Sigmoid colon (tissue), 7 donors: Measurements from ENCODE around the gene ZNF710. TPM values are rescaled to one million over a fixed set of nuclear protein-coding genes. Genes with fewer than 3 reads are reported as not detected.

Experiments
- DNase-seq: peaks from one replicate; pipeline ENCODE4 v3.0.0-alpha.2; 2019
- H3K27ac ChIP-seq, 4 donors: fragments of 200-600 bp; sonication (generic); one replicate each; pipeline ENCODE4 v1.5.1; 2016 to 2019; ENCODE audit warnings: mild to moderate bottlenecking in 1 of 4
- H3K27me3 ChIP-seq, 3 donors: fragments of 200-600 bp; sonication (generic); one replicate each; pipeline ENCODE4 v1.5.1; 2019; ENCODE audit warnings: mild to moderate bottlenecking in 1 of 3
- H3K36me3 ChIP-seq, 4 donors: fragments of 200-600 bp; sonication (generic); one replicate each; pipeline ENCODE4 v1.5.1; 2016 to 2019
- H3K4me1 ChIP-seq, 4 donors: fragments of 200-600 bp; sonication (generic); one replicate each; pipeline ENCODE4 v1.5.1; 2017 to 2019
- H3K4me3 ChIP-seq, 4 donors: fragments of 200-600 bp; sonication (generic); one replicate each; pipeline ENCODE4 v1.5.1; 2017 to 2019; ENCODE audit warnings: mild to moderate bottlenecking in 2 of 4, moderate library complexity in 1 of 4
- H3K9me3 ChIP-seq, 4 donors: fragments of 200-600 bp in 3 of 4; sonication (generic) in 3 of 4; one replicate each; pipeline versions ENCODE4 v1.5.1 to v1.6.1; 2013 to 2019
- CTCF ChIP-seq, 4 experiments: fragments of 450-650 bp in 3 of 4; fragments of 200-600 bp in 1 of 4; IDR thresholded peaks; one replicate each; pipeline ENCODE4 v1.5.1; 2016 to 2019; ENCODE audit warnings: antibody characterized with exemption in 4 of 4, mild to moderate bottlenecking in 3 of 4, moderate library complexity in 2 of 4
- EP300 ChIP-seq, 4 donors: sonication (generic); formaldehyde crosslinking; IDR thresholded peaks; one replicate each; pipeline ENCODE4 v1.6.1; 2017; ENCODE audit warnings: antibody characterized with exemption in 4 of 4
- POLR2A ChIP-seq, 2 donors: fragments of 450-650 bp; IDR thresholded peaks; one replicate each; pipeline ENCODE4 v1.6.1; 2016; ENCODE audit warnings: antibody characterized with exemption in 2 of 2, mild to moderate bottlenecking in 2 of 2, moderate library complexity in 2 of 2
- POLR2AphosphoS5 ChIP-seq, 4 donors: sonication (generic); formaldehyde crosslinking; IDR thresholded peaks; one replicate each; pipeline ENCODE4 v1.6.1; 2017; ENCODE audit warnings: antibody characterized with exemption in 4 of 4
- WGBS, 2 donors: extraction: QIAGEN DNeasy Blood & Tissue Kit; methylation state at CpG; one replicate each; pipeline ENCODE4 v1.1.7; 2013; 5-methylcytosine and 5-hydroxymethylcytosine counted together
- intact Hi-C: fragments of 100-400 bp; cut with DNase I; formaldehyde crosslinking; loops from one replicate; pipeline ENCODE4 v1.15.1; 2023
- polyA plus RNA-seq, 3 donors: library from polyadenylated mRNA; stranded (reverse); fragments of 200-250 nt; gene quantifications; one replicate each; pipeline ENCODE4 v1.2.3, GENCODE V29; 2013
- small RNA-seq, 3 donors: library from RNA; depleted of rRNA; stranded (forward); fragments of <200 nt; gene quantifications; one replicate each; pipeline ENCODE3, GENCODE V24; 2016
- total RNA-seq, 4 donors: library from RNA; depleted of rRNA; stranded (reverse); fragments of >200 nt; gene quantifications; one replicate each; pipeline ENCODE4 v1.1.0, GENCODE V29; 2016
- donor health status: healthy with polysubstance abuse.
- donor health status: Bipolar disorder and iron deficiency.
- donor health status: healthy.

Gene ZNF710
- total and polyA plus RNA-seq, 7 donors: 5.3 to 28.2 (median 10.0) TPM

GRCh38 chr15:90130291-90130690 is 129.2 kb downstream of the ZNF710 start:
- DNase-seq: peak; percentile 56
- H3K4me1 ChIP-seq: peaks cover 0 to 20% (median 12%) of the 10 kb centered on the region in 4 donors
- H3K4me3 ChIP-seq: no peak overlapping the region
- no peaks in the 10 kb centered on the region for H3K36me3 ChIP-seq
- H3K9me3 ChIP-seq: no peaks in the 10 kb centered on the region
- no peak overlapping the region for H3K27ac ChIP-seq
- TF ChIP-seq EP300 (IDR thresholded peaks at IDR 0.05): no peak
- TF ChIP-seq CTCF (IDR thresholded peaks at IDR 0.05): no peak
- no peak for TF ChIP-seq POLR2A (IDR thresholded peaks at IDR 0.05)
- TF ChIP-seq POLR2AphosphoS5 (IDR thresholded peaks at IDR 0.05): no peak
- WGBS, 2 donors: 95% methylated on average over 8 of the region's 8 CpGs
- no peaks in the 10 kb centered on the region for H3K27me3 ChIP-seq
- intact Hi-C loops: no loop called here

Small RNAs within 50 kb of the gene (small RNA-seq; reads per million reads assigned to genes)
- gene MIR3174 (0.07 to 0.54 (median 0.12) reads per million in 3 donors), gene RF00066 (0 reads per million in 3 donors)

Other genes starting within 250 kb of the ZNF710 start
- not detected for gene MESP2, start 225.0 kb upstream of the ZNF710 start, total RNA-seq
- gene MESP2, start 225.0 kb upstream of the ZNF710 start, polyA plus RNA-seq: 1 to 10 TPM in 2 of 3 donors, not detected in 1; 1.3 to 1.8 TPM
- 10 to 100 TPM in 1 of 4 donors, 1 to 10 TPM in 3; 4.4 to 24.6 (median 6.2) TPM for gene ANPEP, start 186.5 kb upstream of the ZNF710 start, total RNA-seq
- 100 to 1,000 TPM; 108 to 229 (median 166) TPM for gene ANPEP, start 186.5 kb upstream of the ZNF710 start, polyA plus RNA-seq
- gene AP3S2, start 107.3 kb upstream of the ZNF710 start, total RNA-seq: 10 to 100 TPM; 24.1 to 37.8 (median 26.6) TPM
- gene AP3S2, start 107.3 kb upstream of the ZNF710 start, polyA plus RNA-seq: 10 to 100 TPM; 33.5 to 88.5 (median 51.7) TPM
- gene ARPIN, start 88.4 kb upstream of the ZNF710 start, total RNA-seq: 10 to 100 TPM; 17.9 to 33.5 (median 22.9) TPM
- gene ARPIN, start 88.4 kb upstream of the ZNF710 start, polyA plus RNA-seq: 10 to 100 TPM; 16.2 to 19.3 (median 16.4) TPM
- gene IDH2, start 101.1 kb downstream of the ZNF710 start, total RNA-seq: 100 to 1,000 TPM in 3 of 4 donors, 10 to 100 TPM in 1; 77.2 to 164 (median 116) TPM
- 100 to 1,000 TPM in 1 of 3 donors, 10 to 100 TPM in 2; 43.8 to 210 (median 90.2) TPM for gene IDH2, start 101.1 kb downstream of the ZNF710 start, polyA plus RNA-seq
- 10 to 100 TPM; 42.0 to 72.4 (median 58.6) TPM for gene SEMA4B, start 200.0 kb downstream of the ZNF710 start, total RNA-seq
- gene SEMA4B, start 200.0 kb downstream of the ZNF710 start, polyA plus RNA-seq: 10 to 100 TPM; 10.6 to 94.5 (median 11.4) TPM
- 10 to 100 TPM; 18.6 to 35.7 (median 35.5) TPM for gene CIB1, start 232.6 kb downstream of the ZNF710 start, total RNA-seq
- 100 to 1,000 TPM; 283 to 436 (median 359) TPM for gene CIB1, start 232.6 kb downstream of the ZNF710 start, polyA plus RNA-seq
- gene GDPGP1, start 232.9 kb downstream of the ZNF710 start, total RNA-seq: 1 to 10 TPM; 3.0 to 7.5 (median 5.4) TPM
- gene GDPGP1, start 232.9 kb downstream of the ZNF710 start, polyA plus RNA-seq: 10 to 100 TPM in 1 of 3 donors, 1 to 10 TPM in 2; 7.9 to 12.7 (median 9.0) TPM
- gene TTLL13, start 248.2 kb downstream of the ZNF710 start, total RNA-seq: not detected
- under 1 TPM in 1 of 3 donors, not detected in 2; 0.25 TPM for gene TTLL13, start 248.2 kb downstream of the ZNF710 start, polyA plus RNA-seq